GM18909 (cell line): ENCODE results near the gene SPATA46.

ENCODE experiments used
- ATAC-seq: cut with Tn5 transposase; IDR thresholded peaks from one replicate; pipeline ENCODE4 v1.9.1; 2021; ENCODE audit warnings: mild to moderate bottlenecking; ENCODE audit not compliant: unreplicated experiment, poor library complexity

SPATA46 gene

GRCh38 chr1:162324396-162324795, 52.3 kb downstream of the SPATA46 start:
- no peak for ATAC-seq
